ENCODE measurements around the gene IL19.

GRCh38 chr1:206824331-206824730, 53.8 kb downstream of the IL19 start:
- TF ChIP-seq CTCF (IDR thresholded peaks at IDR 0.05), result no peak
- no peak for TF ChIP-seq EZH2 (IDR thresholded peaks at IDR 0.05)
